EH (cell line): ENCODE results near the gene MEP1B.

Experiments
- DNase-seq: peaks from one replicate; pipeline ENCODE4 v3.0.0-alpha.2; 2015; ENCODE audit warnings: low read depth

Gene MEP1B

GRCh38 chr18:32267463-32267862 is 77.6 kb downstream of the MEP1B start:
- no peak for DNase-seq
